Stimulated activated CD8-positive, alpha-beta memory T cell treated with anti-CD3 and anti-CD28 coated beads, Interleukin-4, amount 100 ng/mL, for 1 hour (primary cell): Measurements from ENCODE around the gene PAGR1.
A peak's percentile ranks its signal among the peaks of the same experiment; 100 is the strongest.

ENCODE experiments used
- DNase-seq, 2 donors: peaks; one replicate each; pipeline ENCODE4 v3.0.0-alpha.2; 2020; ENCODE audit warnings: low read depth in 2 of 2, low spot score in 1 of 2

The PAGR1 gene

GRCh38 chr16:29834079-29834478 is 18.1 kb downstream of the PAGR1 start:
- DNase-seq = no peak

- DNase-seq = no peak
Observed at GRCh38 chr16:29835926-29836325, 20.0 kb downstream of the PAGR1 start.

- DNase-seq = no peak
Observed at GRCh38 chr16:29836623-29837022, 20.7 kb downstream of the PAGR1 start.

GRCh38 chr16:29837841-29838240 is 21.9 kb downstream of the PAGR1 start:
- no peak for DNase-seq

- no peak for DNase-seq
Observed at GRCh38 chr16:29839822-29840221, 23.9 kb downstream of the PAGR1 start.

- DNase-seq = no peak
Observed at GRCh38 chr16:29840240-29840639, 24.3 kb downstream of the PAGR1 start.

GRCh38 chr16:29841631-29842030 is 25.7 kb downstream of the PAGR1 start:
- DNase-seq = no peak

- no peak for DNase-seq
Observed at GRCh38 chr16:29842732-29843346, 26.9 kb downstream of the PAGR1 start.

- DNase-seq = no peak
Observed at GRCh38 chr16:29843931-29844330, 28.0 kb downstream of the PAGR1 start.

GRCh38 chr16:29844575-29845331 is 28.8 kb downstream of the PAGR1 start:
- no peak for DNase-seq

GRCh38 chr16:29845656-29846055 is 29.7 kb downstream of the PAGR1 start:
- no peak for DNase-seq

- DNase-seq = peak; percentile 58 to 72
Observed at GRCh38 chr16:29848420-29849297, 32.7 kb downstream of the PAGR1 start.

GRCh38 chr16:29849505-29849904 is 33.6 kb downstream of the PAGR1 start:
- no peak for DNase-seq

GRCh38 chr16:29850998-29851397 is 35.0 kb downstream of the PAGR1 start:
- DNase-seq = no peak

GRCh38 chr16:29852654-29853053 is 36.7 kb downstream of the PAGR1 start:
- DNase-seq = no peak

- no peak for DNase-seq
Observed at GRCh38 chr16:29854520-29855100, 38.7 kb downstream of the PAGR1 start.

GRCh38 chr16:29857133-29857760 is 41.3 kb downstream of the PAGR1 start:
- DNase-seq = no peak

GRCh38 chr16:29858149-29858849 is 42.3 kb downstream of the PAGR1 start:
- DNase-seq = no peak

GRCh38 chr16:29858974-29859373 is 43.0 kb downstream of the PAGR1 start:
- no peak for DNase-seq

- no peak for DNase-seq
Observed at GRCh38 chr16:29860218-29860617, 44.3 kb downstream of the PAGR1 start.
